Measurements from ENCODE around the gene PLXNA4.

Gene PLXNA4

GRCh38 chr7:132425942-132426341 is 150.3 kb downstream of the PLXNA4 start:
- no peak for TF ChIP-seq POLR2AphosphoS5 (IDR thresholded peaks at IDR 0.05; ENCODE audit: low read depth, low read length)
- no peak for TF ChIP-seq SIN3A (IDR thresholded peaks at IDR 0.05; ENCODE audit: borderline replicate concordance, insufficient read depth, low read length)
- no peak for TF ChIP-seq FOXP2 (optimal IDR thresholded peaks at IDR 0.05; ENCODE audit: borderline replicate concordance, extremely low read depth, extremely low read length, insufficient read depth)
- TF ChIP-seq REST (IDR thresholded peaks at IDR 0.05; ENCODE audit: insufficient read depth in 1 of 2, low read depth in 2 of 2, low read length in 2 of 2) = no peak
- TF ChIP-seq TAF1 (IDR thresholded peaks at IDR 0.05; ENCODE audit: borderline replicate concordance, insufficient read depth, low read length) = no peak

- TF ChIP-seq POLR2AphosphoS5 (IDR thresholded peaks at IDR 0.05; ENCODE audit: low read depth, low read length) = no peak
- no peak for TF ChIP-seq SIN3A (IDR thresholded peaks at IDR 0.05; ENCODE audit: borderline replicate concordance, insufficient read depth, low read length)
- TF ChIP-seq TAF1 (IDR thresholded peaks at IDR 0.05; ENCODE audit: borderline replicate concordance, insufficient read depth, low read length) = no peak
- TF ChIP-seq FOXP2 (optimal IDR thresholded peaks at IDR 0.05; ENCODE audit: borderline replicate concordance, extremely low read depth, extremely low read length, insufficient read depth) = no peak
These were observed 151.2 kb downstream of the PLXNA4 start for GRCh38 chr7:132424821-132425724.

GRCh38 chr7:132424277-132424676 is 152.0 kb downstream of the PLXNA4 start:
- TF ChIP-seq POLR2AphosphoS5 (IDR thresholded peaks at IDR 0.05; ENCODE audit: low read depth, low read length) (no peak), TAF1 (IDR thresholded peaks at IDR 0.05; ENCODE audit: borderline replicate concordance, insufficient read depth, low read length) (no peak), SIN3A (IDR thresholded peaks at IDR 0.05; ENCODE audit: borderline replicate concordance, insufficient read depth, low read length) (no peak), FOXP2 (optimal IDR thresholded peaks at IDR 0.05; ENCODE audit: borderline replicate concordance, extremely low read depth, extremely low read length, insufficient read depth) (no peak), REST (IDR thresholded peaks at IDR 0.05; ENCODE audit: insufficient read depth in 1 of 2, low read depth in 2 of 2, low read length in 2 of 2) (no peak)

GRCh38 chr7:132423594-132424200 is 152.6 kb downstream of the PLXNA4 start:
- no peak for TF ChIP-seq FOXP2 (optimal IDR thresholded peaks at IDR 0.05; ENCODE audit: borderline replicate concordance, extremely low read depth, extremely low read length, insufficient read depth)
- no peak for TF ChIP-seq REST (IDR thresholded peaks at IDR 0.05; ENCODE audit: insufficient read depth in 1 of 2, low read depth in 2 of 2, low read length in 2 of 2)
- no peak for TF ChIP-seq POLR2AphosphoS5 (IDR thresholded peaks at IDR 0.05; ENCODE audit: low read depth, low read length)
- TF ChIP-seq TAF1 (IDR thresholded peaks at IDR 0.05; ENCODE audit: borderline replicate concordance, insufficient read depth, low read length) = no peak
- no peak for TF ChIP-seq SIN3A (IDR thresholded peaks at IDR 0.05; ENCODE audit: borderline replicate concordance, insufficient read depth, low read length)

GRCh38 chr7:132422502-132423111 is 153.7 kb downstream of the PLXNA4 start:
- TF ChIP-seq FOXP2 (optimal IDR thresholded peaks at IDR 0.05; ENCODE audit: borderline replicate concordance, extremely low read depth, extremely low read length, insufficient read depth) (no peak), TAF1 (IDR thresholded peaks at IDR 0.05; ENCODE audit: borderline replicate concordance, insufficient read depth, low read length) (no peak), POLR2AphosphoS5 (IDR thresholded peaks at IDR 0.05; ENCODE audit: low read depth, low read length) (no peak), REST (IDR thresholded peaks at IDR 0.05; ENCODE audit: insufficient read depth in 1 of 2, low read depth in 2 of 2, low read length in 2 of 2) (no peak), SIN3A (IDR thresholded peaks at IDR 0.05; ENCODE audit: borderline replicate concordance, insufficient read depth, low read length) (no peak)
